HuH-7 (cell line): Measurements from ENCODE around the gene KEAP1.
A peak's percentile ranks its signal among the peaks of the same experiment; 100 is the strongest.
"Not testable (repeated sequence)": the region's sequence is repeated elsewhere in the genome, so short reads cannot be mapped to it uniquely, and the experiment has no call there.

Source experiments
- DNase-seq: peaks from one replicate; pipeline ENCODE4 v3.0.0; 2011; ENCODE audit warnings: low spot score

Gene KEAP1

DNA sequence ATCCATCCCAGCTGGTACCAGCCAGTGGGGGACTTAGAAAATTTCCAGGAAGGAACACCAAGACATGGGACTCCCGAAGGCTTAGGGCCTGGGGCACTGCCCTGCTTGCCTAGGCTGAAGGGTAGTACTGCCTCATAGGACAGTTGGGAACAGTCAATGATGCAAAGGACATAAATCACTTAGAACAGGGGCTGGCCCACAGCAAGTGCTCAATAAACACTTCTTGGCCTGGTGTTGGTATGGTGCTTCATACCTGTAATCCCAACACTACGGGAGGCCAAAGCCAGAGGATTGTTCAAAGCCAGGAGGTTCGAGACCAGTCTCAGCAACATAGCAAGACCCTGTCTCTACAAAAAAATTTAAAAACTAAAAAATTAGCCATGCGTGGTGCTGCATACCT is 5.8 kb downstream of the KEAP1 start:
- DNase-seq: no peak

DNA sequence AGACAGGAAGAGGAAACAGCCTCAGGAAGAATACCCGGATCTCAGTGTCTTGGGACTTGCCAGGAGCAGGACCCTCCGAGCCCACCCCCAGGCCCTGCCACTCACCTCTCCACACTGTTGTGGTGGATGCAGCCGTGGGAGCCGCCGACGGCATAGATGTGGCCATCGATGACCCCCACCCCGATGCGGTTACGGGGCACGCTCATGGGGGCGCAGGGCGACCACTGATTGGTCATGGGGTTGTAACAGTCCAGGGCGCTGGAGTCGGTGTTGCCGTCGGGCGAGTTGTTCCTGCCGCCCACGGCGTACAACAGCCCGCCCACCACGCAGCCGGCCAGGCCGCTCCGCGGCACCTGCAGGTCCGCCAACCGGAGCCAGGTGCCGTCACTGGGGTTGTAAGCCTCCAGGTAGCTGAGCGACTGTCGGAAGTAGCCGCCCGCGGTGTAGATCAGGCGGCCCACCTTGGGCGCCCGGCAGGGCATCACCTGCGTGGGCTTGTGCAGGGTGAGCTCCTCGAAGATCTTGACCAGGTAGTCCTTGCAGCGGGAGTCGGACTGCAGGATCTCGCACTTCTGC is 11.6 kb downstream of the KEAP1 start:
- no peak for DNase-seq

- DNase-seq: no peak
Measured at GRCh38 chr19:10486551-10486950, 16.6 kb downstream of the KEAP1 start.

DNA sequence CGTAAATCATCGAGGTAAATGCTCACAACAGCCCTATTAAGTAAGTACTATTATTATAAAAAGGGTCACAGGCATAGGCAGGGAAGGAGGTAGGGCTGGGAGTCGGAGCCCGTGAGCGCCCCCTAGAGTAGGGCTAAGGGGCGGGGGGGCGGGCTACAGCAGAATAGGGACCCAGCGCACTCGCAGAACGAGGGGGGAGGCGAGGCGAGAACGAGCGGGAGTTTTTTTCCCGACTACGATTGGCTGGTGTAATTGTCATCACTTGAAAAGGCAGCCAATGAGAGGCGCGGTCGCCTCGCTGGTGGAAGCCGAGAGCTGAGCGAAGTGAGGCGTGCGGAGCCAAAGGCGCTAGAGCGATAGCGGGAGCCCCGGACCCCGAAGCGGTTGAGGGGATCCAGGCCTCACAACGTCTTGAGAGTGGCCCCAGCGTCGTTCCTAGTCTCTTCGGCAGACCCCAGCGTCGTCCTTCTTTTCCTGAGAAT is 24.2 kb downstream of the KEAP1 start:
- DNase-seq: no peak

DNA sequence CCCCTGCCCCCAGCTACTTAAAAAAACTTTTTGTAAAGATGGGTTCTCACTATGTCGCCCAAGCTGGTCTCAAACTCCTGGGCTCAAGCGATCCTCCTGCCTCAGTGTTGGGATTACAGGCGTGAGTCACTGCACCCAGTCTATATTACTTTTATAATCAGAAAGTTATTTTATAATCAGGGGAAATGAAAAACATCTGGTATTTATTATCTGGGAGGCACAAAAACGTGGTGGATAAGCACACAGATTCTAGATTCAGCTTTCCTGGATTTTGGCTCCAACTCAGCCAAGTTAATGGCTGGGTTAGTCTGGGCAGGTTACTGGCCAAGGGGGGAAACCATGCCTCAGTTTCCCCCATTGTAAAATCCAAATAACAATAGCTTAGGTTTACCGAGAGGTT is 24.7 kb downstream of the KEAP1 start:
- DNase-seq: no peak

GRCh38 chr19:10474962-10475451 is 28.1 kb downstream of the KEAP1 start:
- no peak for DNase-seq

DNA sequence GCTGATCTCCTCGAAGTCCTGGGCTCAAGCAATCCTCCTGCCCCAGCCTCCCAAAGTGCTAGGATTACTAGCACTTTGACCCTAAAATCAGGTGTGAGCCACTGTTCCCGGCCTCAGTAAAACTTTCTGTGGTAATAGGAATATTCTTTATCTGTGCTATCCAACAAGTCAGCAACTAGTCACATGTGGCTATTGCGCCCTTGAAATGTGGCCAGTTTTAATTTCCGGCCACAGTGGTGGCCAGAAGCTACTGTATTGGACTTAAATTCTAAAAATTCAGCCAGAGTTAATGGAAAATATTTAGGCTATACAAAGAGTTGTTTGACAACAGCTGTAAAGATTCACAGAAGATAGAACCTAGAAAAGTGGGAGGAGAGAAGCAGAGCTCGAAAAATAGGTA is 30.0 kb downstream of the KEAP1 start:
- no peak for DNase-seq

DNA sequence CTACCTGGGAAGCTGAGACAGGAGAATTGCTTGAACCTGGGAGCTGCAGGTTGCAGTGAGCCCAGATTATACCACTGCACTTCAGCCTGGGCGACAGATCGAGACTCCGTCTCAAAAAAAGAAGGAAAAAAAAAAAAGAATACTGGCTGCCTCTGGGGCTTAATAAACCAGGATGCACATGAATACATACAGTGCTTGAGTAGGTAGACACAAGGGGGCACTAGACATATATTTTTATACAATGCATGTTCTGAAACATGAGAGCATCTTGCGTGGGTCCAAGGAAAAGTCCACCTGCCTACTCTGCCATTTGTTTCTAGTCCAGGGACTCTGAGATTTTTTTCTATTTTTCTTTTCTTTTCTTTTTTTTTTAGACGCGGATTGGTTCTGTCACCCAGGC is 31.2 kb downstream of the KEAP1 start:
- peak; percentile 45 for DNase-seq

DNA sequence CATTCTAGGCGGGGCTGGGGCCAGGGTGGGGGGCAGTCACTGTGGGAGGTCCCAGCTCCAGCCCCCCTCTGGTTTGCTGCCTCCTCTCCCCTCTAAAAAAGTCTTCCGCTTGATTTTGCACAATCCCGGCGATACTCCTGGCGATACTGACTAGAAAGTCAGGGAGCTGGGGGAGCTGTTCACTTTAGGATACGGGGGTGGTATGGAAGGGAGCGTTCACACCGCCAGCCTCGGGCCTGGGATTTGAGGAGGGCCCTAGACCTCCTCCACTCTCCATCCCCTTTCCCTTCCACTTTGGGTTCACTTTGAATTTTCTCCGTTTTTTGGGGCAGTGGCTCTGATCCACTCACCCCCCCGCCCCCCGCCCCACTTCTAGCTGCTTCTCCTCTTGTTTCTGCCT is 35.0 kb downstream of the KEAP1 start:
- DNase-seq: no peak

- no peak for DNase-seq
Measured at GRCh38 chr19:10467104-10467706, 36.0 kb downstream of the KEAP1 start.

- DNase-seq: no peak
Measured at GRCh38 chr19:10464456-10464855, 38.7 kb downstream of the KEAP1 start.

DNA sequence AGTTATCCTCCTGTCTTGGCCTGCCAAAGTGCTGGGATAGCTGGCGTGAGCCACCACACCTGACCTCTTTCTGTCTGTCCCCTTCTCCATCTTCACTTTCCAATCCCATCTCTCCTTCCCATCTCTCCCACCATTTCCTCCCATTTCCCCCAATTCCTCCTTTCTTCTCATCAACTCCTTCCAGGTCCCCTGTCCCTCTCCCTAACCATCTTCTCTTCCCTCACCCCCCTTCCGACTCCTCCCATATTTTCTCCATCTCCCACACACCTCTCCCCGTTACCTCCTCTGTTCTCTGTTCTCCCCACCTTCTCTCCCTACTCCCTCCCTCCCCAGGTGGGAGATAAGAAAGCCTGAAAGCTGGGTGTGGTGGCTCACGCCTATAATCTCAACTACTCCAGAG is 40.6 kb downstream of the KEAP1 start:
- no peak for DNase-seq

- not testable (repeated sequence) for DNase-seq
Measured at GRCh38 chr19:10462042-10462441, 41.1 kb downstream of the KEAP1 start.

- DNase-seq: peak; percentile 71
Measured at GRCh38 chr19:10461047-10461949, 41.9 kb downstream of the KEAP1 start.

GRCh38 chr19:10460714-10461046 is 42.5 kb downstream of the KEAP1 start:
- no peak for DNase-seq

DNA sequence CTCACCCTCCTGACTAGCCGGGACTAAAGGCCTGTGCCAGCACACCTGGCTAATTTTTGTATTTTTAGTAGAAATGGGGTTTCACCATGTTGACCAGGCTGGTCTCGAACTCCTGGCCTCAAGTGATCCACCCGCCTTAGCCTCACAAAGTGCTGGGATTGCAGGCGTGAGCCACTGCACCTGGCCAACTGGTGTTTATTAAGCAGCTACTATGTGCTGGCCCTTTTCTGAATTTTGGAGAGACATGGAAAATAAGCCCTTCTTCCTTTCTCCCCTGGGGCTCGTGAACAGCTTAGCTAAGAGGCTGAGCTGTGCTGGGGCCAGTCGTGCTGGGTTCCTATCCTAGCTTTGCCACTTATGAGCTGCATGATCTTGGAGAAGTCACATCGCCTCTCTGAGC is 44.4 kb downstream of the KEAP1 start:
- not testable (repeated sequence) for DNase-seq

GRCh38 chr19:10454267-10454666 is 48.9 kb downstream of the KEAP1 start:
- DNase-seq: no peak

GRCh38 chr19:10453852-10454251 is 49.3 kb downstream of the KEAP1 start:
- DNase-seq: no peak

- DNase-seq: no peak
Measured at GRCh38 chr19:10452726-10453618, 50.2 kb downstream of the KEAP1 start.

DNA sequence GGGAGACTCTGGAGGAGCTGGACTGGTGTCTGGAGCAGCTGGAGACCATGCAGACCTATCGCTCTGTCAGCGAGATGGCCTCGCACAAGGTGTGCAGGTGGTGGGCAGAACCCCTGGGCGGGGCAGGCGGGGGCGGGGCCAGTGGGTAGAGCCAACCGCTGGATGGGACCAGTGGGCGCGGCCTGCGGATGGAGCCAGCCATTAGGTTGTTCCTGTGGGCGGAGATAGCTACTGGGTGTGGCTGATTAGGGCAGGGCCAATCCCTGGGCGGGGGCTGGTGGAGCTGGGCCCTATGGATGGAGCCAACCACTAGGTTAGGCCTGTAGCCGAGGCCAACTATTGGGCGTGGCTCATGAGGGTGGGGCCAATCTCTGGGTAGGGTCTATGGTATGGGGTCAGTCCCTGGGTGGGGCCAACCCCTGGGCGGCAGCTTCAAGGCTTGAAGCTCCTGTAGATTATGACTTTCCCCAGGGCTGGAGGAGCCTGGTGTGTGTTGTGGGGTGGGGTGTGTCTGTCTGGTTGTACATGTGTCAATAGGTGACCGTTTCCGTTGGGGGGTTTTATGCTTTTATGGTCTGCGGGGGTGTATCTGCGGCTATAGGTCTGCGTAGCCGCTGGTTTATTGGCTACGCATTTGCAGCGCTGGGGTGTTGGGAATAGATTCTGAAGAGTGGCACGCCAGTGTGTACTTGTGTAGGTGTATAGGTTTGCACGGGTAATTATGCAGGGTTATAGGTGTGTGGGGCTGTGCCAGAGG is 52.1 kb downstream of the KEAP1 start:
- no peak for DNase-seq

DNA sequence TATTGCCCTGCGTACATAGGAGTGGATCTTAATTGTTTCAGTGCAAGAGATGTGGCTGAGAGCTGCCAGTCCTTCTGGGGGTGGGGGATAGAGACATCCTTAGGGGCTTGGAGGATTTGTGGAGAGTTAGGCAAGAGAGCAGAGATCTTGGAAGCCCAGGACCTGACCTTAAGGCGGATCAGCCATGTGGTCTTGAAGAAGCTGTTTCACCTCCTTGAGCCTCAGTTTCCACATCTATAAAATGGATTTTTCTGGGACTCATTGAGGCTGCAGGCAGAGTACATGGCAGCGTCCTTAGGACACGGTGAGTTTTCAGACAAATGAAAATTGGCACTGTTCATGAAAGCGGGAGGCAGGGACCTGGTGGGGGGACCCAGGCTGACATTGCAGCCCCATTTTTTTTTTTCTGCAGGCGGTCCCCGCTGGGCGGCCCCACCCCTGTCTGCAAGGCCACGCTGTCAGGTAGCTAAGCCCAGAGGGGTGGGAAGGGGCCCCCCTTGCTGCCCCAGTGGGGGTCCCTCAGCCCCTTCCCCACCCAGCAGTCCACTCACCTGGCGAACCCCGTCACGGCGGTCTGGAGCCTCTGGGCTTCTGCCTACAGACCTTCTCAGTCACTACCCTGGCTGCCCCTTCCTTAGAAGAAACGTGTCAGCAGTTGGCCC is 52.8 kb downstream of the KEAP1 start:
- DNase-seq: no peak
